Measurements from ENCODE around the gene CRACDL. TPM values are rescaled to one million over a fixed set of nuclear protein-coding genes. Genes with fewer than 3 reads are reported as not detected.

CRACDL gene
- total and polyA plus RNA-seq, 2 experiments from 2014 or later = 0.06 to 0.32 TPM

GRCh38 chr2:98897746-98898145, 38.3 kb downstream of the CRACDL start:
- Histone ChIP-seq H3K9me3 (ENCODE audit: low read depth) (no peaks in the 10 kb centered on the region), H3K4me3 (no peak overlapping the region), H3K27ac (no peak overlapping the region), H3K36me3 (no peaks in the 10 kb centered on the region), H3K27me3 (no peaks in the 10 kb centered on the region), H3K4me1 (ENCODE audit: low read depth) (peaks cover 4% of the 10 kb centered on the region)
- TF ChIP-seq CTCF (IDR thresholded peaks at IDR 0.05; ENCODE audit: low read depth, low read length) = no peak
- no peak for DNase-seq (ENCODE audit: low read depth in 1 of 2, low spot score in 1 of 2)

- no peak for TF ChIP-seq CTCF (IDR thresholded peaks at IDR 0.05; ENCODE audit: low read depth, low read length)
- Histone ChIP-seq H3K4me3 (no peak overlapping the region), H3K4me1 (ENCODE audit: low read depth) (peaks cover 4% of the 10 kb centered on the region), H3K9me3 (ENCODE audit: low read depth) (no peaks in the 10 kb centered on the region), H3K36me3 (no peaks in the 10 kb centered on the region), H3K27ac (no peak overlapping the region), H3K27me3 (no peaks in the 10 kb centered on the region)
- DNase-seq (ENCODE audit: low read depth in 1 of 2, low spot score in 1 of 2) = no peak
Measured at GRCh38 chr2:98896944-98897343, 39.1 kb downstream of the CRACDL start.

GRCh38 chr2:98896416-98896815, 39.6 kb downstream of the CRACDL start:
- H3K9me3 ChIP-seq (ENCODE audit: low read depth) = no peaks in the 10 kb centered on the region
- no peaks in the 10 kb centered on the region for H3K27me3 ChIP-seq
- DNase-seq (ENCODE audit: low read depth in 1 of 2, low spot score in 1 of 2) = no peak
- no peaks in the 10 kb centered on the region for H3K36me3 ChIP-seq
- H3K4me1 ChIP-seq (ENCODE audit: low read depth) = peaks cover 4% of the 10 kb centered on the region
- no peak overlapping the region for H3K4me3 ChIP-seq
- no peak overlapping the region for H3K27ac ChIP-seq
- TF ChIP-seq CTCF (IDR thresholded peaks at IDR 0.05; ENCODE audit: low read depth, low read length) = no peak

- TF ChIP-seq CTCF (IDR thresholded peaks at IDR 0.05; ENCODE audit: low read depth, low read length) = no peak
- H3K4me1 ChIP-seq (ENCODE audit: low read depth) = peaks cover 4% of the 10 kb centered on the region
- DNase-seq (ENCODE audit: low read depth in 1 of 2, low spot score in 1 of 2) = no peak
Measured at GRCh38 chr2:98895901-98896300, 40.1 kb downstream of the CRACDL start.

GRCh38 chr2:98895221-98895620, 40.8 kb downstream of the CRACDL start:
- no peak for DNase-seq (ENCODE audit: low read depth in 1 of 2, low spot score in 1 of 2)
- Histone ChIP-seq H3K27ac (no peak overlapping the region), H3K9me3 (ENCODE audit: low read depth) (no peaks in the 10 kb centered on the region), H3K27me3 (no peaks in the 10 kb centered on the region), H3K4me3 (no peak overlapping the region), H3K36me3 (no peaks in the 10 kb centered on the region), H3K4me1 (ENCODE audit: low read depth) (peaks cover 4% of the 10 kb centered on the region)
- TF ChIP-seq CTCF (IDR thresholded peaks at IDR 0.05; ENCODE audit: low read depth, low read length) = no peak

More at GRCh38 chr2:98895901-98896300, 40.1 kb downstream of the CRACDL start:
- H3K4me3 ChIP-seq = no peak overlapping the region
- no peaks in the 10 kb centered on the region for H3K27me3 ChIP-seq
- H3K36me3 ChIP-seq = no peaks in the 10 kb centered on the region
- no peak overlapping the region for H3K27ac ChIP-seq
- H3K9me3 ChIP-seq (ENCODE audit: low read depth) = no peaks in the 10 kb centered on the region

Data from cardiac muscle cell (in vitro differentiated cells and primary cell).